Middle frontal gyrus (tissue), 1 donor: ENCODE measurements around the gene NDUFA5.

ENCODE experiments used
- DNase-seq: peaks from one replicate; pipeline ENCODE4 v3.0.0-alpha.2; 2015; ENCODE audit warnings: low spot score; ENCODE audit errors: extremely low spot score

NDUFA5 gene

GRCh38 chr7:123505221-123505620, 52.4 kb downstream of the NDUFA5 start:
- no peak for DNase-seq

GRCh38 chr7:123502201-123502600, 55.4 kb downstream of the NDUFA5 start:
- DNase-seq = no peak

- no peak for DNase-seq
Measured at GRCh38 chr7:123500878-123501489, 56.6 kb downstream of the NDUFA5 start.

GRCh38 chr7:123499211-123499970, 58.2 kb downstream of the NDUFA5 start:
- DNase-seq = no peak

GRCh38 chr7:123498601-123499000, 59.0 kb downstream of the NDUFA5 start:
- DNase-seq = no peak

GRCh38 chr7:123498031-123498430, 59.6 kb downstream of the NDUFA5 start:
- DNase-seq = no peak

GRCh38 chr7:123494193-123494796, 63.3 kb downstream of the NDUFA5 start:
- DNase-seq = peak; percentile 47

- no peak for DNase-seq
Measured at GRCh38 chr7:123492485-123492884, 65.1 kb downstream of the NDUFA5 start.
